Stimulated activated naive CD8-positive, alpha-beta T cell treated with anti-CD3 and anti-CD28 coated beads, Interleukin-15, Interleukin-2, amounts not matched to agents 100 ng/mL and 50 ng/mL, for 24 hours (primary cell): ENCODE results near the gene SNRPD2.
"Not testable (repeated sequence)": the region's sequence is repeated elsewhere in the genome, so short reads cannot be mapped to it uniquely, and the experiment has no call there.

Experiments
- H3K27ac Mint-ChIP-seq: one replicate; pipeline ENCODE4 v1.8.0; 2021; ENCODE audit warnings: mild to moderate bottlenecking, mixed read lengths
- H3K27me3 Mint-ChIP-seq: one replicate; pipeline ENCODE4 v1.8.0; 2021; ENCODE audit warnings: mixed read lengths
- H3K36me3 Mint-ChIP-seq: one replicate; pipeline ENCODE4 v1.8.0; 2021; ENCODE audit warnings: low read depth, mixed read lengths
- H3K4me1 Mint-ChIP-seq: one replicate; pipeline ENCODE4 v1.8.0; 2021; ENCODE audit warnings: low read depth, mixed read lengths
- H3K4me3 Mint-ChIP-seq: one replicate; pipeline ENCODE4 v1.8.0; 2021; ENCODE audit warnings: mild to moderate bottlenecking, mixed read lengths
- H3K9me3 Mint-ChIP-seq: one replicate; pipeline ENCODE4 v1.8.0; 2021; ENCODE audit warnings: mixed read lengths

The SNRPD2 gene

DNA sequence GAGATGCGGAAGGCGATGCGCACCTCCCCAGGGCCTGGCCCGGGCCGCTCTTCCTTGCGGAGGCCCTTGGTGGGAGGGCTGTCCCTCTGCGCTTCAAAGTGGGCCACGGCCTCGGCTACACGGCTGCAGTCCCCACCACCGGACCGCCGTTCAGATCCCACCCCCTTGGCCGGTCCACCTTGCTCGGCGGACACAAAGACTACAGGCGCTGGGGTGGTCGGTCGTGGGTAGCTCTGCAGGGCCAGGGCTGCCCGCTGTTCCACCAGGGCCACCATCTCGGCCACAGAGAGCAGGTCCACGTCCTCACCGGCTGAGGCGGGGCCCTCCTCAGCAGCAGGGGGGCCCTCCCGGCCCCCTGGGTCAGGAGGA is 20.9 kb upstream of the SNRPD2 start:
- H3K36me3 Mint-ChIP-seq = peaks cover 25% of the 10 kb centered on the region
- no peaks in the 10 kb centered on the region for H3K27me3 Mint-ChIP-seq
- H3K9me3 Mint-ChIP-seq = no peaks in the 10 kb centered on the region
- H3K4me1 Mint-ChIP-seq = peaks cover 32% of the 10 kb centered on the region
- H3K27ac Mint-ChIP-seq = no peak overlapping the region
- H3K4me3 Mint-ChIP-seq = no peak overlapping the region

DNA sequence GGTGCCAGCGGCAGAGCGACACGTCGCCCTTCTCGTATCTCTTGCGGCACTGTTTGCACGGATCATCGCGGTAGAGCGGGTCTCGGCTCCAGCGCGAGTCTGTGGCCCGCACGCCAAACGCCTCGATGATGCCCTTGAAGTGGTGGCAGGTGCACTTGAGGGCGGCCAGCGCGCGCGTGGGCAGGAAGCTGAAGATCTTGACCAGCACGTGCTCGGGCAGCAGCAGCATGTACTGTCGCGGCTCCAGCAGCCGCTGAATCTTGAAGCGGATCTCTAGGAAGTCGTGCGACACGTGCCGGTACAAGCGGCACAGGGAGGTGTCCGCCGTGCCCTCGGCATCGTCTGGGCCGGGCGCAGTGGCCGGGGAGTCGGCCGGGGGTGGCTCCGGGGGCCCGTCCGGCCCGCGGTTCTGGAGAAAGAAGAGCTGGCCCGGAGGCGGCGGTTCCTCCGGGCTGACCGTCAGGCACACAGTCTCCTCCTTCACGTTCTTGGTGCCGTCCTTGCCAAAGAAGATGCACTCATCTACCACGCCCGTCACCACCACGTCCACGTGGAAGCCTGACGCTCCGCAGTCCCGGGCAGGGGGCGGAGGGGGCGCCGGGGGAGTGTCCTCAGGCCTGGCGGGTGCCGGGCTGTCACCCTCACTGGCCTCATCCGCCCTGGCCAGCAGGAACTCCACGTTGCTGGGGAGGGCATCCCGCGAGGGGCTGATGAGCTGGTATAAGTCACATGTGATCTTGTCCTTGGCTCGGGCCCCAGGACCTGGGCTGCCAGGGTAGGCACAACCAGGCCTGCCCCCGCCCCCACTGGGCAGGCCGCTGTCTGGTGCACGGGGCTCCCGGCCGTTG is 20.3 kb upstream of the SNRPD2 start:
- peaks cover 28% of the 10 kb centered on the region for H3K4me1 Mint-ChIP-seq
- no peaks in the 10 kb centered on the region for H3K9me3 Mint-ChIP-seq
- no peak overlapping the region for H3K4me3 Mint-ChIP-seq
- H3K27me3 Mint-ChIP-seq = no peaks in the 10 kb centered on the region
- H3K27ac Mint-ChIP-seq = no peak overlapping the region
- peaks cover 25% of the 10 kb centered on the region for H3K36me3 Mint-ChIP-seq

DNA sequence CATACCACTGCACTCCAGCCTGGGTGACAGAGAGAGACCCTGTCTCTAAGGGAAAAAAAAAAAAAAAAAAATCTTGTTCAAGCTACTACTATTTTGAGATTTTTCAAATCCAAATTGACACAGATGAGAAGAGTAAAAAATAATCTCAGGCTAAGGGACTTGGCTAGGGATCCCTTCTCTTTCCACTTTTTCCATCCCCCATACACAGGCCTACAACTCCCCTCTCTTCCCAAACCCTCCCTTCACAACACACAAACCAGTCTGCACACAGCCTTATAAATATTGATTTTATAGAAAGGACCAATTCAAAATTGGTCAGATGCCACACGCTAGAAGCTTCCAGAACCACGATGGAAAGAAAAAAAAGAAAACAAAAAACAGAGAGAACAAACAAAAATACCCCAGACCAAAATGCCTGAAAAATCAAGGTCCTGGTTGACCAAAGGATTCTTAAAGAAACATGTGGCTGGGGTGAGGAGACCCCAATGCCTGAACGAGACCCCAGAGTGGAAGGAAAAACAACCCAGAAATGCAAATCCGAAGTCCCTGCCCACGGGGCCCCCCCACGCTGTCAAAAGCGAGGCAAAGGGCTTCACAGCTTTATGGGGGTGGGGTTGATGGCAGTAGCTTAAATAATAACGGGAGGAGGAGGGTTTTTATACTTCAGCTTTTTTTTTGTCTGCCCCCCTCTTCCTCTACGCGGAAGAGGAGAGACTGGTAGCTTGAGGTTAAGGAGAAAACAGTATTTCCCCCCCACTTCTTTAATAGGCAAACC is 18.8 kb upstream of the SNRPD2 start:
- H3K4me1 Mint-ChIP-seq = peaks cover 15% of the 10 kb centered on the region
- no peaks in the 10 kb centered on the region for H3K27me3 Mint-ChIP-seq
- no peak overlapping the region for H3K4me3 Mint-ChIP-seq
- no peaks in the 10 kb centered on the region for H3K9me3 Mint-ChIP-seq
- H3K36me3 Mint-ChIP-seq = peaks cover 25% of the 10 kb centered on the region
- H3K27ac Mint-ChIP-seq = peak overlapping the region; percentile 81

DNA sequence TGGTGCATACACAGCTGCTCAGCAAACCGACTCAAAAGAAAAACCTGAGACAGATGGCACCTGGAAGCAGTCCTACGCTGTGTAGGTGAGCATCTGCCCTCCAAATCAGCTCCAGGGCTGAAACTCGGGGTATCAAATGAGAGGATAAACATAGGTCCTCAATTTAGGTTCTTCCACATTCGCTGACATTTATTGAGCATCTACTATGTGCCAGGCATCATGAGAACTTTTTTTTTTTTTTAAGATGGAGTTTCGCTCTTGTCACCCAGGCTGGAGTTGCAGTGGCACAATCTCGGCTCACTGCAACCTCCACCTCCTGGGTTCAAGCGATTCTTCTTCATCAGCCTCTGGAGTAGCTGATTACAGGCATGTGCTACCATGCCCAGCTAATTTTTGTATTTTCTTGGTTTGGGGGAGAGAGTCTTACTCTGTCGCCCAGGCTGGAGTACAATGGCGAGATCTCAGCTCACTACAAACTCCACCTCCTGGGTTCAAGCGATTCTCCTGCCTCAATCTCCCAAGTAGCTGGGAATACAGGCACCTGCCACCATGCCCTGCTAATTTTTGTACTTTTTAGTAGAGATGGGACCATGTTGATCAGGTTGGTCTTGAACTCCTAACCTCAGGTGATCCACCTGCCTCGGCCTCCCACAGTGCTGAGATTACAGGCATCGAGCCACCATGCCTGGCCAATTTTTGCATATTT is 14.1 kb upstream of the SNRPD2 start:
- Mint-ChIP-seq H3K27me3 (no peaks in the 10 kb centered on the region), H3K4me3 (no peak overlapping the region), H3K36me3 (peaks cover 36% of the 10 kb centered on the region), H3K27ac (no peak overlapping the region), H3K9me3 (no peaks in the 10 kb centered on the region), H3K4me1 (peaks cover 8% of the 10 kb centered on the region)

DNA sequence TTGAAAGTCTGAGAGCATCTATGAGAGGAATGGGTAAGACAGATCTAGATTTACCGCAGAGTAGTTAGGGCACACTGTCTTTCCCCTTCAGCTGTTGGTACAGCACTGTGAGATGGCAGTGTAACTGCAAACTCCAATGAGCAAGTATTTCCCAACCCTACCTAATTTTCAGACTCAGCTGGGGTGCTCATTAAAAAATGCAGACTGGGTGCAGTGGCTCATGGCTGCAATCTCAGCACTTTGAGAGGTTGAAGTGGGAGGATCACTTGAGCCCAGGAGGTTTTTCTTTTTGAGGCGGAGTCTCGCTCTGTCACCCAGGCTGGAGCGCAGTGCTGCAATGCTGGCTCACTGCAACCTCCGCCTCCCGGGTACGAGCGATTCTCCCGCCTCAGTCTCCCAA is 13.4 kb upstream of the SNRPD2 start:
- peaks cover 30% of the 10 kb centered on the region for H3K36me3 Mint-ChIP-seq
- H3K27me3 Mint-ChIP-seq = no peaks in the 10 kb centered on the region
- H3K27ac Mint-ChIP-seq = peak overlapping the region; percentile 11

DNA sequence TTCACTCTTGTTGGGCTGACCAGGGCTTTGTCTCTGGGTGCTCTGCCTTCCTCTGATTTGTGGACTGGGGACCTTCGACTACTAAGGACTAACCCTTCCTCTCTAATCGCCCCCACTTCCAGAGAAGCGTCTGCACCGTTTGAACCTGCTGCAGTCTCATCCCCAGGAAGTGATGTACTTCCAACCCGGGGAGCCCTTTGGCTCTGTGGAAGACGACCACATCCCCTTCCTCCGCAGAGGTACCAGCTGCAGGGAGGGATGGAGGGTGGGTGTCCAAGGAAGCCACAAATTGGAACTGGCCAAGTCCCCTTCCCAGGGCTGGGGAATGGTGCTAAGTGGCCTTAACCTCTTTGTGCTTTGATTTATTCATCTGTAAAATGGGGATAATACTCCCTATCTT is 9.9 kb upstream of the SNRPD2 start:
- Mint-ChIP-seq H3K9me3 (no peaks in the 10 kb centered on the region), H3K4me3 (no peak overlapping the region), H3K4me1 (peaks cover 7% of the 10 kb centered on the region), H3K36me3 (peaks cover 35% of the 10 kb centered on the region), H3K27me3 (no peaks in the 10 kb centered on the region), H3K27ac (no peak overlapping the region)

More for the DNA sequence above, 13.4 kb upstream of the SNRPD2 start:
- H3K4me3 Mint-ChIP-seq = no peak overlapping the region
- H3K4me1 Mint-ChIP-seq = peaks cover 3% of the 10 kb centered on the region
- no peaks in the 10 kb centered on the region for H3K9me3 Mint-ChIP-seq

DNA sequence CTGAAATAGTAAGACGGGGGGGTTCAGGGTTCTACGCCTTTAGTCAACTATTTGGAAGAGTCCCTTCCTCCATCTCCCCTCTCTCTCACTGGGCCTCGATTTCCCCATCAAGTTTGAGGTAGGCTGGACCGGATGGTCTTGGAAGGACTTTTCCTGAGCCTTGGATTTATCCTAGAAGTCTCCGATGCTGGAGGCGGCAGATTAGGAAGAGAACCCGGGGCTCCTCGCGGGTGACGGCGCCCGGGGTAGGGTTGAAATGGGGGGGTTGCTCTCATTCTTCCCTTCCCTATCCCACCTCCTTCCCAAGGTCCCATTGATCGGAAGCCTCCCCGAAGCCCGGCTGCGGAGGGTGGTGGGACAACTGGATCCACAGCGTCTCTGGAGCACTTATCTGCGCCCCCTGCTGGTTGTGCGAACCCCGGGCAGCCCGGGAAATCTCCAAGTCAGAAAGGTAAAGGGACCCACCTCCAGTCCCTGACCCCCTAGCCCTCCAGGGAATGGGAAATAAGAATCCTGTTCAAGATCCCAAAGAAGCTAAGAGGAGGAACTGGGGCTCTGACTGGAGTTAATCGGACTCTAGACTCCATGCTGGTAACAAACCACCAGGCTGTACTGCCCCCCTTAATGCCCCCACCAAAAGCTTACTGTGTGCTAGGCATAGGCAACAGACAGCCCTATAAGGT is 1.5 kb upstream of the SNRPD2 start:
- H3K27me3 Mint-ChIP-seq = no peaks in the 10 kb centered on the region
- peak overlapping the region; percentile 92 for H3K4me3 Mint-ChIP-seq
- H3K9me3 Mint-ChIP-seq = no peaks in the 10 kb centered on the region
- peaks cover 48% of the 10 kb centered on the region for H3K4me1 Mint-ChIP-seq
- peak overlapping the region; percentile 100 for H3K27ac Mint-ChIP-seq
- peaks cover 59% of the 10 kb centered on the region for H3K36me3 Mint-ChIP-seq

DNA sequence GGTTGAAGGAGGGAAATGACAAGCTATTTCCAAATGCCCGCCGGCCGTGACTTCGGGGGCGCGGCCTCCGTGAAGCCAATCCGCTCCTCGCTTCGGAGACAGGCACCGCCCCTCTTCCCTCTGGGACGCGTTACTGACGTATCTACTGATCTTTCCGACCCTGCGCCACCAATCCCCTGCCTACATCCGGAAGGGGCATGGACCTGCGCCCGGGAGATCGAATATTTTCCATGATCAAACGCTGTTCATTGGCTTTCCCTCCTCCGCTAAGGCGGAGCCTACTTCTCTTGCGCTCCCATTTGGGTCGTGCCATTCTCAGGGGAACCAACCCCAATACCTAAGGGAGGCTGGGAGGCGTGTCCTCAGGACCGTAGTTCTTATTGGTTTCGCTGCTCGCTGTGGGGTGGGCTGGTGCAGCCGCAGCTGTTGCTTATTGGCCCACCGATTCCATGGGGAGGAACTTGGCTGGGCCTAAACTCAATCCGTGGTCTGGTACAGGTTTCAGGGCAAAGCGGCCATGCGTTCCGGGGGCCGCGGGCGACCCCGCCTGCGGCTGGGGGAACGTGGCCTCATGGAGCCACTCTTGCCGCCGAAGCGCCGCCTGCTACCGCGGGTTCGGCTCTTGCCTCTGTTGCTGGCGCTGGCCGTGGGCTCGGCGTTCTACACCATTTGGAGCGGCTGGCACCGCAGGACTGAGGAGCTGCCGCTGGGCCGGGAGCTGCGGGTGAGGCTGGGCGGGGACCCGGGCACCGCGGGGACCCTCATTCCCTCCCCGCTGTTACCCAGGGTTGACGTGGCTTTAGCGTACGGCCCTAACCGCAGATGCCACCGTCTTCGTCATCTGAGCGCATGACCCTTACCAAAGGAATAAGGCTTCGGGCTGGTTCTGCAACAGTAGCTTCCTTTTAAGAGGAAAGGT is 693 bp upstream of the SNRPD2 start, which contains the start of gene QPCTL:
Gene QPCTL (plus strand): TSS at position 480 of the 919 bp plus-strand sequence. CDS start 38 bp downstream, at position 518.
- Mint-ChIP-seq H3K9me3 (no peaks in the 10 kb centered on the region), H3K27me3 (no peaks in the 10 kb centered on the region), H3K4me3 (peak within 1 kb of the TSS; percentile 92), H3K36me3 (peaks cover 57% of the 10 kb centered on the region), H3K27ac (peak within 1 kb of the TSS; percentile 100), H3K4me1 (peaks cover 44% of the 10 kb centered on the region)

DNA sequence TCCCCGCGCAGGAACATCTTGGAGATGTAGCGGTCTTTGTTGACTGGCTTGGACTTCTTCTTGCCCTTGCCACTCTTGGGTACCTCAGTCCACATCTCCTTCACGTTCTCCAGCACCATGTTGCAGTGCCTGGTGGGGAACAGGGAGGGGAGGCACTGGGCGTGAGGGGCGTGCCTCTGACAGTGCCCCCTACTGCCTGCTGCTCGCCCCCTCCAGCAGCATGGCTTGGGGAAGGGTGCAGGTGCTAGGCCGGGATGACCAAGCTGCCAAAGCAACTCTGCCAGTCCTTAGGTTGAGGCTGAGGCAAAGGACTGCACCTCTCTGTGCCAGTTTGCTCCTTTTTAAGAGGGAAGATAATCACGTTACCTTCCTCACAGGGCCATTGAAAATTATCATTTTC is 4.2 kb downstream of the SNRPD2 start:
- Mint-ChIP-seq H3K4me1 (peaks cover 21% of the 10 kb centered on the region), H3K9me3 (no peaks in the 10 kb centered on the region), H3K27me3 (no peaks in the 10 kb centered on the region), H3K27ac (no peak overlapping the region), H3K4me3 (no peak overlapping the region), H3K36me3 (peaks cover 55% of the 10 kb centered on the region)

DNA sequence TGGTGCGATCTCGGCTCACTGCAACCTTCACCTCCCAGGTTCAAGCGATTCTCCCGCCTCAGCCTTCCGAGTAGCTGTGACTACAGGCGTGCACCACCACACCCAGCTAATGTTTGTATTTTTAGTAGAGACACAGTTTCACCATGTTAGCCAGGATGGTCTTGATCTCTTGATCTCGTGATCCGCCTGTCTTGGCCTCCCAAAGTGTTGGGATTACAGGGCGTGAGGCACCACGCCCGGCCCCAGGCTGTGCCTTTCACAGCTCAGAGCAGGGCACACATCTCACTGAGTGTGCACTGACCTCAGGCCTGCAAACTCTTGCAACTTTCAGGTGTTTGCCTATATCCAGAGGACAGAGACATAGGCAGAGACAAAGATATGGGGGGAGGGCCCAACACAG is 6.7 kb downstream of the SNRPD2 start:
- not testable (repeated sequence) for H3K9me3 Mint-ChIP-seq, H3K4me3 Mint-ChIP-seq, H3K27me3 Mint-ChIP-seq, H3K27ac Mint-ChIP-seq
- H3K36me3 Mint-ChIP-seq = peaks cover 46% of the 10 kb centered on the region
- H3K4me1 Mint-ChIP-seq = peaks cover 17% of the 10 kb centered on the region

DNA sequence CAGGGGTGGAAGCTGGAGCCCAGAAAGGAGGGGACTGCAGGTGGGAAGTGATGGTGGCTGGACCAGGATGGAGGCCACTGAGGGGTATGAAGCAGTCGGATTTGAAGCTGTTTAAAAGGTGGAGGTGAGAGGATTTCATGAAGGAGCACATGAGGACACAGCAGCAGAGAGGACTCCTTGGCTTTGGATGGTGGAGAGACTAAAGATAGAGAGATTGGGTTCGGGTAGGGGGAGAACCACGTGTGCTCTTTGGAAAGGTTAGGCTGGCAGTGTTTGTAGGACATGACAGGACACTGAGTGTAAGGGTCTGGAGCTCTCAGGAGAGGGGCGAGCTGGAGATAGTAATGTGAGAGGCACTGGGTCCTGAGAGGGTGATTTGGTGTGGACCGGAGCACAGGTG is 8.8 kb downstream of the SNRPD2 start:
- Mint-ChIP-seq H3K4me1 (peaks cover 10% of the 10 kb centered on the region), H3K36me3 (peaks cover 33% of the 10 kb centered on the region), H3K4me3 (no peak overlapping the region), H3K27me3 (peaks cover 2% of the 10 kb centered on the region), H3K9me3 (no peaks in the 10 kb centered on the region), H3K27ac (no peak overlapping the region)

DNA sequence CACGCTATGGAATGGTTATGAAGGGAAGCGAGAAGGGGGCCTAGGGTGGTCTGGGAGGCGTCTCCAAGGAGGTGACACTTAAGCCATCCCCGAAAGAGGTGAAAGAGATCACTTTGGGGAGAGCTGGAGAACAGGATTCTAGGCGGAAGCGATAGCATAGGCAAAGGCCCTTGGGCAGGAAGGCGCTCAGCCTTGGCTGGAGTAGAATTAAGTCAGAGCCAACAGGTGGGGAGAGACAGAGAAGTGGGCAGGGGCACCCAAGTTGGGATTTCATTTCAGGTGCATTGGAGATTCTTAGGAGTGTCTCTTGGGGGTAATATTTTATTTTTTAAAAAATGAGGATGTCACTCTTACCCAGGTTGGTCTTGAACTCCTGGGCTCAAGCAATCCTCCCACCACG is 9.6 kb downstream of the SNRPD2 start:
- Mint-ChIP-seq H3K4me3 (no peak overlapping the region), H3K9me3 (no peaks in the 10 kb centered on the region), H3K36me3 (peaks cover 26% of the 10 kb centered on the region), H3K27me3 (peaks cover 2% of the 10 kb centered on the region), H3K4me1 (peaks cover 15% of the 10 kb centered on the region), H3K27ac (no peak overlapping the region)

DNA sequence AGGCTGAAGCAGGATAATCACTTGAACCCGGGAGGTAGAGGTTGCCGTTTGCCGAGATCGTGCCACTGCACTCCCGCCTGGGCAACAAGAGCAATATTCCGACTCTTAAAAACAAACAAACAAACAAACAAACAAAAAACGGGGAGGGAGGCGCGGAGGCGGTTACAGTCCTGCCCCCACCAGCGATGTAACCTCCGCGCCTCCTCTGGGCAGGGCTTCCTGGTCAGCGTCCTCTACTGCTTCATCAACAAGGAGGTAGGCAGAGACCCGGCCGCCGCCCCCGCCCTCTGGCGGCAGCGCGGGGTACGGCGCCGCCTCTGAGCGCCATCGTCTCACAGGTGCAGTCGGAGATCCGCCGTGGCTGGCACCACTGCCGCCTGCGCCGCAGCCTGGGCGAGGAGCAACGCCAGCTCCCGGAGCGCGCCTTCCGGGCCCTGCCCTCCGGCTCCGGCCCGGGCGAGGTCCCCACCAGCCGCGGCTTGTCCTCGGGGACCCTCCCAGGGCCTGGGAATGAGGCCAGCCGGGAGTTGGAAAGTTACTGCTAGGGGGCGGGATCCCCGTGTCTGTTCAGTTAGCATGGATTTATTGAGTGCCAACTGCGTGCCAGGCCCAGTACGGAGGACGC is 10.2 kb downstream of the SNRPD2 start:
- Mint-ChIP-seq H3K4me3 (peak overlapping the region; percentile 76), H3K27me3 (peaks cover 2% of the 10 kb centered on the region), H3K36me3 (peaks cover 21% of the 10 kb centered on the region), H3K27ac (peak overlapping the region; percentile 49), H3K4me1 (peaks cover 19% of the 10 kb centered on the region), H3K9me3 (no peaks in the 10 kb centered on the region)
